A673 (cell line): ENCODE results near the gene KXD1. TPM values are rescaled to one million over a fixed set of nuclear protein-coding genes. Genes with fewer than 3 reads are reported as not detected.

Source experiments
- BruUV-seq: library from RNA; stranded (reverse); fragments of 400-500 nt; replicated peaks from 2 replicates; lab custom pipeline; 2021; lab: Mats Ljungman, UMichigan
- CTCF ChIA-PET: fragments of 300-600 bp; sonication (Branson Sonifier 250); formaldehyde crosslinking; loops from one replicate; lab custom pipeline; 2022; ENCODE audit warnings: antibody characterized with exemption; lab: Charles Lee
- POLR2A ChIA-PET: fragments of 300-600 bp; sonication (Branson Sonifier 250); formaldehyde crosslinking; loops from one replicate; lab custom pipeline; 2022; ENCODE audit warnings: antibody characterized with exemption; ENCODE audit not compliant: low non-redundant PET; lab: Charles Lee
- DNase-seq: peaks from one replicate; pipeline ENCODE4 v3.0.0-alpha.2; 2015; ENCODE audit warnings: low spot score
- H3K27ac ChIP-seq: fragments of 200-600 bp; sonication (generic); 2 replicates; pipeline ENCODE4 v1.5.1; 2016; ENCODE audit warnings: mixed run types, low read depth, mild to moderate bottlenecking, mixed read lengths, antibody characterized with exemption, low read length; ENCODE audit not compliant: poor library complexity, severe bottlenecking
- H3K27me3 ChIP-seq: fragments of 200-600 bp; sonication (generic); replicated peaks from 2 replicates; pipeline ENCODE4 v1.6.1; 2017; ENCODE audit warnings: mixed run types, low read depth, mild to moderate bottlenecking, mixed read lengths, antibody characterized with exemption, low read length; ENCODE audit not compliant: insufficient read depth, poor library complexity
- H3K36me3 ChIP-seq: fragments of 200-600 bp; sonication (generic); 2 replicates; pipeline ENCODE4 v1.6.1; 2016; ENCODE audit warnings: mixed run types, mild to moderate bottlenecking, mixed read lengths, antibody characterized with exemption, low read length; ENCODE audit not compliant: insufficient read depth, poor library complexity, severe bottlenecking
- H3K4me1 ChIP-seq: fragments of 200-600 bp; sonication (generic); 2 replicates; pipeline ENCODE4 v1.6.1; 2017; ENCODE audit warnings: mixed run types, mild to moderate bottlenecking, mixed read lengths, antibody characterized with exemption, low read length; ENCODE audit not compliant: insufficient read depth, poor library complexity, severe bottlenecking
- H3K4me3 ChIP-seq: fragments of 200-600 bp; sonication (generic); 2 replicates; pipeline ENCODE4 v1.5.1; 2016; ENCODE audit warnings: low read depth, mixed run types, mild to moderate bottlenecking, mixed read lengths, low read length; ENCODE audit not compliant: poor library complexity, severe bottlenecking
- H3K9me3 ChIP-seq: fragments of 200-600 bp; sonication (generic); 2 replicates; pipeline ENCODE4 v1.6.1; 2016; ENCODE audit warnings: mixed run types, low read depth, mild to moderate bottlenecking, mixed read lengths, antibody characterized with exemption, low read length; ENCODE audit not compliant: poor library complexity, severe bottlenecking
- CTCF ChIP-seq: fragments of 300-800, 200-600 bp; sonication (generic); conservative IDR thresholded peaks from 2 replicates; pipeline ENCODE4 v1.5.1; 2017; ENCODE audit warnings: low read depth, mild to moderate bottlenecking, antibody characterized with exemption, low read length, moderate library complexity, mixed read lengths
- EZH2 ChIP-seq: fragments of 200-600 bp; sonication (generic); IDR thresholded peaks from 2 replicates; pipeline ENCODE4 v1.6.1; 2017; ENCODE audit warnings: borderline replicate concordance, low read depth, mild to moderate bottlenecking, mixed read lengths, antibody characterized with exemption, low read length; ENCODE audit not compliant: poor library complexity, severe bottlenecking
- intact Hi-C: fragments of 100-400 bp; cut with micrococcal nuclease; formaldehyde crosslinking; loops from one replicate; pipeline ENCODE4 v1.10.0; 2022; ENCODE audit not compliant: unreplicated experiment
- total RNA-seq: library from RNA; stranded (reverse); gene quantifications from 2 replicates; pipeline ENCODE4 v1.2.3, GENCODE V29; 2021

KXD1 gene
- total RNA-seq, 1 experiment from 2014 or later, result 111 TPM

- Histone ChIP-seq H3K27me3 (no peaks in the 10 kb centered on the region), H3K27ac (no peak overlapping the region), H3K4me3 (no peak overlapping the region), H3K36me3 (peaks cover 24% of the 10 kb centered on the region), H3K9me3 (no peaks in the 10 kb centered on the region), H3K4me1 (no peaks in the 10 kb centered on the region)
- no TSS peak for BruUV-seq
- TF ChIP-seq CTCF (no peak), EZH2 (no peak)
- POLR2A ChIA-PET, result no interaction called here
- CTCF ChIA-PET, result no interaction called here
- intact Hi-C loops, result no loop called here
- DNase-seq, result no peak
These were observed 22.6 kb downstream of the KXD1 start for GRCh38 chr19:18580311-18580710.

GRCh38 chr19:18586306-18586705, 28.6 kb downstream of the KXD1 start:
- Histone ChIP-seq H3K9me3 (no peaks in the 10 kb centered on the region), H3K36me3 (no peaks in the 10 kb centered on the region), H3K4me3 (no peak overlapping the region), H3K27me3 (no peaks in the 10 kb centered on the region), H3K4me1 (peaks cover 16% of the 10 kb centered on the region), H3K27ac (no peak overlapping the region)
- intact Hi-C loops, result no loop called here
- POLR2A ChIA-PET, result no interaction called here
- TF ChIP-seq EZH2 (no peak), CTCF (0 out of 2 replicates have a peak, but pooled peaks have one; percentile 13)
- CTCF ChIA-PET, result no interaction called here
- no peak for DNase-seq
- no TSS peak for BruUV-seq

GRCh38 chr19:18587561-18587960, 29.9 kb downstream of the KXD1 start:
- Histone ChIP-seq H3K4me1 (peaks cover 25% of the 10 kb centered on the region), H3K4me3 (no peak overlapping the region), H3K27me3 (no peaks in the 10 kb centered on the region), H3K9me3 (no peaks in the 10 kb centered on the region), H3K27ac (peak overlapping the region; percentile 96), H3K36me3 (no peaks in the 10 kb centered on the region)
- ChIA-PET POLR2A (no interaction called here), CTCF (interaction anchor here (0.7 kb wide), 1 partner anchor 98 kb away, joined by 3 read pairs; no protein-coding TSS in a partner anchor)
- no peak for TF ChIP-seq CTCF
- intact Hi-C loops, result no loop called here
- no peak for DNase-seq
- BruUV-seq, result no TSS peak
